Activated CD4-positive, alpha-beta T cell treated with anti-CD3 and anti-CD28 coated beads, Interleukin-2, amount 50 U/mL, for 1 hour (primary cell): Measurements from ENCODE around the gene RBMS3.

ENCODE experiments used
- DNase-seq: peaks from one replicate; pipeline ENCODE4 v3.0.0-alpha.2; 2020

Gene RBMS3

GRCh38 chr3:29850641-29851040 is 569.8 kb downstream of the RBMS3 start:
- no peak for DNase-seq

GRCh38 chr3:29852767-29853166 is 571.9 kb downstream of the RBMS3 start:
- DNase-seq = no peak

- DNase-seq = no peak
Observed at GRCh38 chr3:29853841-29854397, 573.0 kb downstream of the RBMS3 start.

DNA sequence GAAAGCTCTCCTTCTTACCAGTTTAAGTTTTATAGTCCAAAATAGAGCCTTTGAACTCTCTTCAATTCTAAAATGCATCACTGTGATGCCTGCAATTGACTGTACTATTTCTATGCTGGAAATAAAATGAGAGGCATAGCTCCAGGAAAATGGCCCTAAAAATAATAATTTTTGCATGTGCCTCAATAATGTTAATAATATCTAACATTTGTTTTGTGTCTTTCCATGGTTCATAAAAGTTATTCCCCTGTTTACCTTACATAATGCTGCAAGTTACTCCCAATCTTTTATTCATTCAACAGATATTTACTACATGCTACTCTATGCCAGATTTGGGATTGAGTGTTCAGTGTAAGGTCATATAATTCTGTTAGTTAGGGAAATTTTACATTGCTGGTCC is 574.0 kb downstream of the RBMS3 start:
- no peak for DNase-seq

- DNase-seq = no peak
Observed at GRCh38 chr3:29859726-29860270, 578.9 kb downstream of the RBMS3 start.

GRCh38 chr3:29864809-29865208 is 583.9 kb downstream of the RBMS3 start:
- DNase-seq = no peak

DNA sequence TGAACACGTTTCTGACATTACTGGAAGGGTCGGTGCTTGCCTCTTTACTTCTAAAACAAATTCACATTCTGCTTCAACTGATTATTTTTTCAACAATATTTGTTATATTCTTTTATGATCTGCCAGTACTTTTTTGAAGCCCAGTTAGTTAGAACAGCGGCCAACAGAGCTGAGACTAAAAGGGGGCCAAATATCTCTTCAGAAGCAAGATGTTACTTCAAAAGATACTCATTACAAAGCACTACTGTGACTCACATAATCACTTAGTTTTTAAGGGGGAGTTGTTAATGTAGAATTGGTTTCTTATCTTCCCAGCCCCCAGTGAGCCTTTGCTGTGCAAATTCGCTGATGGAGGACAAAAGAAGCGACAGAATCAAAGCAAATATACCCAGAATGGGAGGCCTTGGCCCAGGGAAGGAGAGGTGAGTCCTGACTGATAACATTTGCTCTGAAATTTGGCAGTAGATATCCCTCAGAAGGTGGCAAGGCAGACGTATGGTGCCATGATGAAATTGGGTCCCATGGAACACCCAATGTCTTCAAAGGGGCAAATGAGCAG is 587.8 kb downstream of the RBMS3 start:
- DNase-seq = no peak

- no peak for DNase-seq
Observed at GRCh38 chr3:29870136-29870535, 589.3 kb downstream of the RBMS3 start.

GRCh38 chr3:29871087-29871486 is 590.2 kb downstream of the RBMS3 start:
- no peak for DNase-seq

- DNase-seq = no peak
Observed at GRCh38 chr3:29880809-29881208, 599.9 kb downstream of the RBMS3 start.

- no peak for DNase-seq
Observed at GRCh38 chr3:29887451-29887850, 606.6 kb downstream of the RBMS3 start.

GRCh38 chr3:29889215-29889614 is 608.3 kb downstream of the RBMS3 start:
- DNase-seq = no peak

GRCh38 chr3:29890801-29891200 is 609.9 kb downstream of the RBMS3 start:
- DNase-seq = no peak

DNA sequence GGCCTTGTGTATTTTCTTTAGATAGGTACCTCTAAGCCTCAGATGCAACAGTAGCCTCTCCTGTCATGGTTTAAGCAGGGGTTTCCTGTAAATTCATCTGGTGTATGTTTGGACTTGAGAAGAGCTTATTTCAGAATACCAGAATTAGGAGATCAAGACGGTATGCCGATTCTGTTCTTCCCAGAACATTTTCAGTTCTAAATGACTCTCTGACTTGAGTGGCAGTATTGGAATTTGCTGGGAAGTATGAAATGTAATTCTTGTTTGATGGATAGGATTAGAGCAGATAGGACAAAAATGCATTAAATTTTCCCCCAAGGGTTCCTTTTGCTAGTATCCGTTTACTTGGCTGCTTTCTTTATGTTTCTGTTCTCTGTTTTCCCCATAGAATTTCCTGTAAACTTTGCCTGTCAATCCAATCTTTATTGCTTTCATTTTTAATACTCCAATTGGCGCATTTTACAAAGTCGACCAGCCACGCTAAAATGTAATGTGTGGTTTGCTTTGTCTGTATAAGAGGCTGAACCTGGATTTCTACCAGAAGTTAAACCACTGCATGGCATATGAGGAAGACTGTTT is 612.2 kb downstream of the RBMS3 start:
- DNase-seq = no peak

DNA sequence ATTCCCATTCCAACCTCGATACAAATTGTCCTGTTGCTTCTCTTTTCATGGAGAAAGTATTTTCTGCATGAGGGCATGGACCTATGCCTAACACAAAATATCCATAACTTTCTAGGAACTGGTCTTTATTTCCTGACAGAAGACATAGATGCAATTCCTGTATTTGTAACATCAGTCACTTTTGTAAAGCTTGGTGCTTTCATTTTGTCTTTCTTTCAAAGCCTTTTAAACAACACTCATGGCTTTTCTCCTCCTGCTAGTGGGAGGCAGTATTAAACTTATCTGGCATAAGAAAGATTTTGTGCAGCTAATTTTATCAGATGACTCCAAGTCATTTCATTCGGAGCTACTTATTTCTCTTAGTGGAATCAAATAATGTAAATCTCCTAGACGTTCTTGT is 616.0 kb downstream of the RBMS3 start:
- DNase-seq = no peak

- no peak for DNase-seq
Observed at GRCh38 chr3:29898171-29898965, 617.5 kb downstream of the RBMS3 start.

- no peak for DNase-seq
Observed at GRCh38 chr3:29899021-29899420, 618.1 kb downstream of the RBMS3 start.

- DNase-seq = no peak
Observed at GRCh38 chr3:29901097-29901496, 620.2 kb downstream of the RBMS3 start.

DNA sequence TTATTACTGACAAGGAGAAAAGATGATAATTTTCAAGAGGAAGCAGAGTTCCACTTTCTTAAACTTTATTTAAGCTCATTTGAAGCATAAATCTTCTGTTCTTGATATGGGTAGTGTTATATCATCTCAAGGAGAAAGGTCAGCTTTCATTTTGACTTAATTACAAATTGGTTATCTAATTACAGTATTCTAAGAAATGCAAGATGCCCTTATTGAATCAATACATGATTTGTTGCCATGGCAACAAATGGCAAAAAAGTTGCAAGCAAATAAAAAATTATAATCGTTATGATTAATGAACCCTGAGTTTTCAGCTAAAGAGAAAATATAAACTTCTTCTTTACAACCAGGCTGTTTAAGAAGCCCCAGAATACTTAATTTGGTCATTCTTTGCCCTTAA is 622.7 kb downstream of the RBMS3 start:
- DNase-seq = no peak

DNA sequence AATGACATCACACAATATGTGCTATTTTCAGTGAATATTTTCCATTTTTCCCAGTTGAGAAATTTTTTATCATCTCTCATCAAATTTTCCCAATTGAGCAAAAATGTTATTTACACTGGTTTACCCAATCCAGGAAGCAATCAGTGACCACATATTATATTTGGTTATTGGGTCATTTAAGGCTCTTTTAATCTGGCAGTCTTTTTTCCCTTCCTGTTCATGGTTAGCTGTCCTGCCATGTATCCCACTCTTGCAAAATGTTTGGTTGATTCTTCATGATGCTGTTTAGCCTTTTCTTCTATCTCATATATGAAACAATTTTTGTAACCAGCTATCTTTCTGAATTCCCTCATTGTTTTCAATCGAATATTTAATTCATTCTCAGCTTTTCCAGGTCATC is 626.0 kb downstream of the RBMS3 start:
- no peak for DNase-seq

DNA sequence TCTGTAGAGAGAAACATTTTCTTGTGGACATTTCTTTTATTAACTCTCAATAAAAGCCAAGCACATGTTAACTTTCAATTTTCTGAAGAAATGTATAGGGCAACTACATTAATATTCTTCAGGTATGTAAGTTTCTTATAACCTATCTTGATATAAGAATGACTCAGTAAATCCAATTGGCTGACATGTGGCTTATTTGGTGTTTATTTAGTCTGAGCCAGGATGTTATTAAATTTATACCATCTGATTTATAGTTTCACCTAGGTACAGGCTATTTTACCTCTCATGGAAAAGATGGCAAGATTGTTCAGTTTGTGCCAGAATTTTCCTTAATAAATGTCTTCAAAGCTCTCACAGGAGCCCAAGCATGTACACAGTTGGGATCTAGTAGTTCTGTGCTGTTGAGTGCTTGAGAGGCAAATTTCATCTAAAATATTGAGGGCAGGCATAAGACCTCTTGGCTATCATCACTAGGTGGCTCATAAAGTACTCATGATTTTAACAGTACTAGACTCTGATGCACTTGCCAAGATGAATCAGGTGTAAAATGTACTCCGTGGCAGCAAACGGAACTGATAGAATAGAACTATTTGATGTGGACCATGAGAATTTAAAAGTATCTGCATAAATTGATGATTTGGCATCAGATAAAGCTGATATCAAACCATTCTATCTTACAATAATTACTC is 631.9 kb downstream of the RBMS3 start:
- no peak for DNase-seq

DNA sequence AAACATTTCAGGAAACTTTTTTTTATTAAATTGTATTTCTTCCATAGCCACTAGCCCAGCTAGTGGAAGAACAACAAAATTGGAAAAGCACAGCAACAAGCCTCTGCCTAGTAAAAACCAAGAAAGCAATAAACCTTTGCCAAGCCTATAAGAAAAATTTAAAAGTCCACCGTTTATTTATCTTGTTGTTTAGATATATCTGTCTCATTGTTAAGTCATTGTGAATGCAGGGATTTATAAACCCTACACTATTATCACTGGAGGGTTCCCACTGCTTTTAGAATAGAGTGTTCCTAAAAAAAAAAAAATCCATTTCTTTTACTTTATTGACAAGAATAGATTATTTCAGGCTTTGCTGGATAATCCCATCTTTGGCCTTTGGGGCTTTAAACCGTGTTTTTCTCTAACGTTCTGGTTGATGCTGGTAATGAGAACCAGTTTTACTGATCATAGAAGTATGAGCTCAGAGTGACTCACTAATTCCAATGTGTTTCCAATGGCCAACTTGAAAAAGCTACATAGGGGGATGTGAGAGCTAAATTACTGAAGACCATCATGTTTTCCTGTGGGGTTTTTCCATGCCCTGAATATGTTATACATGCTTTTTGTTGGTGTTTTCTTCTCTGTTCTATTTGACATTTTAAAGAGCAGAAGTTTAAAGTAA is 634.1 kb downstream of the RBMS3 start:
- no peak for DNase-seq

- no peak for DNase-seq
Observed at GRCh38 chr3:29919571-29919970, 638.7 kb downstream of the RBMS3 start.
